HCT116 (cell line): ENCODE results near the gene NHERF2. TPM values are rescaled to one million over a fixed set of nuclear protein-coding genes. Genes with fewer than 3 reads are reported as not detected.
A peak's percentile ranks its signal among the peaks of the same experiment; 100 is the strongest.

Experiments used
- ATAC-seq: fragments of 200-7000 bp; cut with Tn5 transposase; 2 replicates; pipeline ENCODE4 v1.9.1; 2020; ENCODE audit warnings: mild to moderate bottlenecking, moderate library complexity
- BruUV-seq: library from RNA; stranded (reverse); fragments of 400-500 nt; replicated peaks from 2 replicates; lab custom pipeline; 2021; lab: Mats Ljungman, UMichigan
- CTCF ChIA-PET: fragments of 300-600 bp; sonication (Branson Sonifier 250); formaldehyde crosslinking; loops from one replicate; lab custom pipeline; 2021; ENCODE audit warnings: antibody characterized with exemption; lab: Charles Lee
- POLR2A ChIA-PET: fragments of 300-600, 350-600 bp; sonication (Branson Sonifier 250); formaldehyde crosslinking; loops from one replicate; lab custom pipeline; 2021; ENCODE audit warnings: antibody characterized with exemption; lab: Charles Lee
- RAD21 ChIA-PET, 2 experiments: fragments of 300-600 bp; sonication (Branson Sonifier 250); formaldehyde crosslinking; loops; one replicate each; lab custom pipeline; 2023; ENCODE audit warnings: low total read pairs in 2 of 2; ENCODE audit not compliant: uncharacterized antibody in 2 of 2, unreplicated experiment in 2 of 2, low non-redundant PET in 1 of 2; lab: Charles Lee
- DNase-seq: peaks from one replicate; pipeline ENCODE4 v3.0.0-alpha.2; 2010; ENCODE audit warnings: low read depth, low spot score
- H2AFZ ChIP-seq: fragments of 200-600 bp; shearing (Covaris generic), sonication (generic); 2 replicates; pipeline ENCODE4 v1.6.1; 2017; ENCODE audit warnings: low read depth, mixed run types, mixed read lengths, antibody characterized with exemption, low read length; ENCODE audit not compliant: poor library complexity, severe bottlenecking
- H3K27ac ChIP-seq: 2 replicates; pipeline ENCODE4 v1.5.1; 2012; ENCODE audit warnings: low read depth, low read length
- H3K27me3 ChIP-seq: fragments of 200-600 bp; sonication (generic); 2 replicates; pipeline ENCODE4 v1.6.1; 2016; ENCODE audit warnings: mixed run types, low read length, mixed read lengths; ENCODE audit not compliant: insufficient read depth
- H3K36me3 ChIP-seq, 2 experiments: fragments of 200-500 bp in 1 of 2; fragments of 200-600 bp in 1 of 2; sonication (Bioruptor generic) in 1 of 2; sonication (generic) in 1 of 2; 2 replicates each; pipeline versions ENCODE4 v1.5.1 to v1.6.1; 2014 to 2016; ENCODE audit warnings: low read length in 2 of 2, inconsistent platforms in 1 of 2, mixed read lengths in 1 of 2, mixed run types in 1 of 2; ENCODE audit not compliant: insufficient read depth in 2 of 2, control insufficient read depth in 1 of 2
- H3K4me1 ChIP-seq, 2 experiments: fragments of 200-600 bp in 1 of 2; sonication (generic) in 1 of 2; 2 replicates each; pipeline versions ENCODE4 v1.5.1 to v1.6.1; 2012 to 2017; ENCODE audit warnings: low read length in 2 of 2, inconsistent platforms in 1 of 2, mild to moderate bottlenecking in 1 of 2, mixed read lengths in 1 of 2, mixed run types in 1 of 2, moderate library complexity in 1 of 2; ENCODE audit not compliant: insufficient read depth in 2 of 2, control insufficient read depth in 1 of 2
- H3K4me2 ChIP-seq: fragments of 200-600 bp; sonication (generic); 2 replicates; pipeline ENCODE4 v1.6.1; 2017; ENCODE audit warnings: mixed run types, low read length, mixed read lengths
- H3K4me3 ChIP-seq, 2 experiments: fragments of 200-600 bp in 1 of 2; sonication (generic) in 1 of 2; replicated peaks in 1 of 2; 2 replicates each; pipeline ENCODE4 v1.5.1; 2011 to 2016; ENCODE audit warnings: low read length in 2 of 2, control low read depth in 1 of 2, low read depth in 1 of 2, mild to moderate bottlenecking in 1 of 2, mixed read lengths in 1 of 2, mixed run types in 1 of 2
- H3K79me2 ChIP-seq: fragments of 200-600 bp; sonication (generic); 2 replicates; pipeline ENCODE4 v1.6.1; 2017; ENCODE audit warnings: mild to moderate bottlenecking, mixed run types, low read length, moderate library complexity, mixed read lengths; ENCODE audit not compliant: insufficient read depth
- H3K9ac ChIP-seq: fragments of 200-600 bp; sonication (generic); 2 replicates; pipeline ENCODE4 v1.6.1; 2016; ENCODE audit warnings: low read length, mixed read lengths
- H3K9me2 ChIP-seq: fragments of 200-600 bp; sonication (generic), shearing (Covaris generic); 2 replicates; pipeline ENCODE4 v1.6.1; 2017; ENCODE audit warnings: mixed run types, mild to moderate bottlenecking, moderate library complexity; ENCODE audit not compliant: insufficient read depth
- H3K9me3 ChIP-seq, 2 experiments: fragments of 200-500 bp in 1 of 2; fragments of 200-600 bp in 1 of 2; sonication (Bioruptor generic) in 1 of 2; sonication (generic) in 1 of 2; 2 replicates each; pipeline ENCODE4 v1.6.1; 2014 to 2017; ENCODE audit warnings: low read length in 2 of 2, mixed read lengths in 2 of 2, inconsistent platforms in 1 of 2, low read depth in 1 of 2, mild to moderate bottlenecking in 1 of 2, mixed run types in 1 of 2, moderate library complexity in 1 of 2; ENCODE audit not compliant: control insufficient read depth in 1 of 2, insufficient read depth in 1 of 2
- H4K20me1 ChIP-seq: fragments of 200-600 bp; sonication (generic), shearing (Covaris generic); 2 replicates; pipeline ENCODE4 v1.6.1; 2017; ENCODE audit warnings: mixed run types, mild to moderate bottlenecking, moderate library complexity; ENCODE audit not compliant: insufficient read depth
- ATF3 ChIP-seq: IDR thresholded peaks from 2 replicates; pipeline ENCODE4 v1.6.1; 2012
- CBX3 ChIP-seq: IDR thresholded peaks from 2 replicates; pipeline ENCODE4 v1.6.1; 2012; ENCODE audit warnings: low read depth
- CEBPB ChIP-seq: IDR thresholded peaks from 2 replicates; pipeline ENCODE4 v1.6.1; 2012; ENCODE audit warnings: low read depth
- CTCF ChIP-seq, 3 experiments: fragments of 200-600 bp in 1 of 3; sonication (generic) in 1 of 3; IDR thresholded peaks in 2 of 3; conservative IDR thresholded peaks in 1 of 3; 2 replicates each; pipeline ENCODE4 v1.5.1; 2012 to 2017; ENCODE audit warnings: low read depth in 2 of 3, low read length in 2 of 3, antibody characterized with exemption in 1 of 3, borderline replicate concordance in 1 of 3, control low read depth in 1 of 3, mild to moderate bottlenecking in 1 of 3, mixed read lengths in 1 of 3, mixed run types in 1 of 3, moderate library complexity in 1 of 3; ENCODE audit not compliant: insufficient read depth in 1 of 3
- EGR1 ChIP-seq: IDR thresholded peaks from 2 replicates; pipeline ENCODE4 v1.6.1; 2012; ENCODE audit warnings: low read depth
- EZH2phosphoT487 ChIP-seq: fragments of 200-600 bp; IDR thresholded peaks from 2 replicates; pipeline ENCODE4 v1.6.1; 2018; ENCODE audit warnings: antibody characterized with exemption, borderline replicate concordance
- FOSL1 ChIP-seq: IDR thresholded peaks from 2 replicates; pipeline ENCODE4 v1.6.1; 2012; ENCODE audit warnings: low read depth
- JUND ChIP-seq: IDR thresholded peaks from 2 replicates; pipeline ENCODE4 v1.6.1; 2012
- MAX ChIP-seq: IDR thresholded peaks from 2 replicates; pipeline ENCODE4 v1.6.1; 2012
- POLR2AphosphoS5 ChIP-seq: IDR thresholded peaks from 2 replicates; pipeline ENCODE4 v1.6.1; 2011; ENCODE audit warnings: mild to moderate bottlenecking, low read depth, low read length, moderate library complexity
- RAD21 ChIP-seq: IDR thresholded peaks from 2 replicates; pipeline ENCODE4 v1.6.1; 2012; ENCODE audit warnings: low read depth, mild to moderate bottlenecking
- REST ChIP-seq: IDR thresholded peaks from 2 replicates; pipeline ENCODE4 v1.6.1; 2012; ENCODE audit warnings: low read depth
- SIN3A ChIP-seq: IDR thresholded peaks from 2 replicates; pipeline ENCODE4 v1.6.1; 2012; ENCODE audit warnings: low read depth
- TCF7L2 ChIP-seq: IDR thresholded peaks from 2 replicates; pipeline ENCODE4 v1.7.0; 2011; ENCODE audit warnings: borderline replicate concordance, inconsistent platforms; ENCODE audit not compliant: insufficient read depth, insufficient read length; ENCODE audit errors: extremely low read depth
- YY1 ChIP-seq: IDR thresholded peaks from 2 replicates; pipeline ENCODE4 v1.6.1; 2011; ENCODE audit warnings: low read length, low read depth, moderate library complexity, mild to moderate bottlenecking; ENCODE audit not compliant: insufficient replicate concordance; ENCODE audit errors: extremely low read depth
- ZFX ChIP-seq: fragments of 450-650 bp; IDR thresholded peaks from 2 replicates; pipeline ENCODE4 v1.6.1; 2017
- intact Hi-C: fragments of 100-400 bp; cut with micrococcal nuclease; formaldehyde crosslinking; loops from 2 replicates; pipeline ENCODE4 v1.10.0; 2022
- total RNA-seq: library from RNA; stranded (reverse); gene quantifications from one replicate; pipeline ENCODE4 v1.2.1, GENCODE V29; 2021; ENCODE audit not compliant: unreplicated experiment

NHERF2 gene
- total RNA-seq, 1 experiment from 2014 or later, result 58.4 TPM

- ChIA-PET RAD21 (interaction anchor here in 1 of 2 experiments (0.6 kb wide), 1 partner anchor 51 kb away, joined by 4 read pairs; no protein-coding TSS in a partner anchor), CTCF (interaction anchor here (1.2 kb wide), 1 partner anchor 132 kb away, joined by 5 read pairs; no protein-coding TSS in a partner anchor), POLR2A (interaction anchor here (0.6 to 1.4 kb wide), 3 partner anchors 10 to 147 kb away, joined by 3 read pairs; partner anchors contain the start of genes NPW and TRAF7)
- H3K79me2 ChIP-seq, result peaks cover 72% of the 10 kb centered on the region
- H3K4me2 ChIP-seq, result peak overlapping the region; percentile 92
- no peaks in the 10 kb centered on the region for H3K9me2 ChIP-seq
- no peak overlapping the region for H2AFZ ChIP-seq
- no peaks in the 10 kb centered on the region for H3K27me3 ChIP-seq
- H4K20me1 ChIP-seq, result peaks cover 9% of the 10 kb centered on the region; the same call in 1 of the 2 replicates
- DNase-seq, result no peak
- peaks cover 0 to 12% of the 10 kb centered on the region in 2 experiments; a peak in 2 of 4 replicates for H3K36me3 ChIP-seq
- H3K4me3 ChIP-seq, result peak overlapping the region; percentile 79 to 87
- BruUV-seq, result TSS peak; percentile 81
- peak overlapping the region; percentile 92 for H3K27ac ChIP-seq
- H3K9ac ChIP-seq, result peak overlapping the region; percentile 97
- no peaks in the 10 kb centered on the region for H3K9me3 ChIP-seq
- peaks cover 28 to 62% of the 10 kb centered on the region in 2 experiments for H3K4me1 ChIP-seq
- TF ChIP-seq CBX3 (no peak), ATF3 (no peak), RAD21 (no peak), JUND (no peak), ZFX (no peak), REST (no peak), TCF7L2 (no peak), YY1 (no peak), CTCF (IDR thresholded peaks at IDR 0.05 in 2 of 3, conservative IDR thresholded peaks at IDR 0.05 in 1 of 3; ENCODE audit: borderline replicate concordance in 1 of 3, insufficient read depth in 1 of 3, low read depth in 2 of 3, low read length in 2 of 3) (no peak), POLR2AphosphoS5 (no peak), EGR1 (no peak), SIN3A (no peak), MAX (no peak), CEBPB (no peak), EZH2phosphoT487 (no peak), FOSL1 (no peak)
- no peak for ATAC-seq
- intact Hi-C loops, result no loop called here
Observed at GRCh38 chr16:2008009-2008526, 18.6 kb upstream of the NHERF2 start.
